ENCODE results near the gene SDSL.

GRCh38 chr12:113472191-113473121 is 50.3 kb downstream of the SDSL start:
- TF ChIP-seq FOXP2 (optimal IDR thresholded peaks at IDR 0.05; ENCODE audit: borderline replicate concordance, extremely low read depth, extremely low read length, insufficient read depth) (no peak), SIN3A (IDR thresholded peaks at IDR 0.05; ENCODE audit: borderline replicate concordance, insufficient read depth, low read length) (no peak)
